ENCODE measurements around the gene PCDHGB3. TPM values are rescaled to one million over a fixed set of nuclear protein-coding genes. Genes with fewer than 3 reads are reported as not detected.
A peak's percentile ranks its signal among the peaks of the same experiment; 100 is the strongest.

Gene PCDHGB3
- total RNA-seq, 1 experiment from 2014 or later, result 1.6 TPM

DNA sequence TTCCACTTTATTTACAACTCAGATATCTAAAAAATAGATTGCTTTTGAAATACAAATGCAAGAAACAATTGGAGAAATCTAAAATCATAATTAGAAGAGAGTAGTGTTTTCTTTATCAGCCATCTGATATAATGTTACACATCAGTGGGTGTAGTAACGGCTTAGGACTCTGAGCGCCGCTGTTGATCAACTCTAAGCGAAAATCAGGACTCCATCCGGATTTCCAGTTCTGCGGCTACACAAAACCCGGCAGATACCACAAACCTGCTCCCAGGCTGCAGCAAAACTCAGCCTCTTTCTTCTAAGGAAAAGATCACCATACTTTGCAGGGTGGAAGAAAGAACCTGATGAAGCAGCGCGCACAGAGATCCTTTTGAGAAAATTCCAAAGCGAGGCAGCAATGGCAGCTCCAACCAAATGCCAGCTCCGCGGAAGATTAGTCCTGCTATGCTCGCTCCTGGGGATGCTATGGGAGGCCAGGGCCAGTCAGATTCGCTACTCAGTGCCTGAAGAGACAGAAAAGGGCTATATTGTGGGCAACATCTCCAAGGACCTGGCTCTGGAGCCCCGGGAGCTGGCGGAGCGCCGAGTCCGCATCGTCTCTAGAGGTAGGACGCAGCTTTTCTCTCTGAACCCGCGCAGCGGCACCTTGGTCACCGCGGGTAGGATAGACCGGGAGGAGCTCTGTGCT is 32.7 kb downstream of the PCDHGB3 start, which contains the start of gene PCDHGA9:
PCDHGA9 (plus strand) TSS at position 226 of the 691 bp plus-strand sequence; CDS start at position 401, 175 bp downstream.
- H3K4me1 Mint-ChIP-seq, result no peaks in the 10 kb centered on the region
- peaks cover 31 to 50% of the 10 kb centered on the region in 2 experiments for H3K9me3 Mint-ChIP-seq
- no peaks in the 10 kb centered on the region for H3K27me3 Mint-ChIP-seq (ENCODE audit: low read depth)
- Histone ChIP-seq H3K4ac (ENCODE audit: low read depth, low read length) (no peak within 1 kb of the TSS), H3K9ac (ENCODE audit: extremely low read depth, insufficient read length, low read length) (no peak within 1 kb of the TSS), H2AK5ac (ENCODE audit: insufficient read length, low read length) (no peak within 1 kb of the TSS), H2BK20ac (ENCODE audit: low read depth, low read length, poor library complexity, severe bottlenecking) (no peak within 1 kb of the TSS), H3K27ac (ENCODE audit: insufficient read length, low read depth, low read length) (no peak within 1 kb of the TSS), H3K79me2 (ENCODE audit: insufficient read depth, low read length) (no peaks in the 10 kb centered on the region), H3K4me2 (ENCODE audit: insufficient read depth, insufficient read length, low read length) (no peak within 1 kb of the TSS), H3K14ac (ENCODE audit: insufficient read depth, low read length) (no peak within 1 kb of the TSS; the same call in 1 of the 2 replicates), H2BK15ac (ENCODE audit: low read depth, low read length) (no peak within 1 kb of the TSS), H3T11ph (ENCODE audit: low read length) (no peak within 1 kb of the TSS), H4K20me1 (ENCODE audit: control insufficient read depth, insufficient read depth, insufficient read length) (no peaks in the 10 kb centered on the region), H2BK120ac (ENCODE audit: low read depth, low read length, poor library complexity, severe bottlenecking) (no peak within 1 kb of the TSS), H3K79me1 (ENCODE audit: insufficient read depth, low read depth, low read length, poor library complexity, severe bottlenecking) (no peaks in the 10 kb centered on the region), H3K18ac (ENCODE audit: insufficient read length, low read depth, low read length) (no peak within 1 kb of the TSS), H4K8ac (replicated peaks; ENCODE audit: insufficient read length, low read depth, low read length) (no peak within 1 kb of the TSS), H3K56ac (ENCODE audit: insufficient read length, low read depth, low read length) (no peak within 1 kb of the TSS), H3K23me2 (ENCODE audit: insufficient read length, low read depth, low read length, poor library complexity, severe bottlenecking) (no peaks in the 10 kb centered on the region), H2AFZ (ENCODE audit: low read length) (no peak within 1 kb of the TSS), H4K91ac (ENCODE audit: insufficient read length, low read depth, low read length) (no peak within 1 kb of the TSS), H3K4me1 (ENCODE audit: insufficient read depth, low read length) (no peaks in the 10 kb centered on the region), H4K5ac (ENCODE audit: insufficient read length, low read depth, low read length) (no peak within 1 kb of the TSS), H2BK12ac (ENCODE audit: insufficient read length, low read depth, low read length) (no peak within 1 kb of the TSS), H3K27me3 (ENCODE audit: insufficient read depth, low read length) (no peaks in the 10 kb centered on the region), H3K9me3 (ENCODE audit: control insufficient read depth, low read depth, low read length) (peaks cover 29% of the 10 kb centered on the region), H3K23ac (ENCODE audit: insufficient read length, low read depth, low read length) (no peak within 1 kb of the TSS), H2BK5ac (ENCODE audit: insufficient read length, low read length) (no peak within 1 kb of the TSS)
- peaks cover 17 to 31% (median 29%) of the 10 kb centered on the region in 3 experiments for H3K36me3 Mint-ChIP-seq (ENCODE audit: insufficient read depth in 1 of 3, low read depth in 3 of 3)
- no peak for DNase-seq
- no CpG with 5 or more reads among the region's 27 CpGs for WGBS (ENCODE audit: extremely low coverage, insufficient read length, low lambda C conversion rate)
- TF ChIP-seq, protein P1, sequence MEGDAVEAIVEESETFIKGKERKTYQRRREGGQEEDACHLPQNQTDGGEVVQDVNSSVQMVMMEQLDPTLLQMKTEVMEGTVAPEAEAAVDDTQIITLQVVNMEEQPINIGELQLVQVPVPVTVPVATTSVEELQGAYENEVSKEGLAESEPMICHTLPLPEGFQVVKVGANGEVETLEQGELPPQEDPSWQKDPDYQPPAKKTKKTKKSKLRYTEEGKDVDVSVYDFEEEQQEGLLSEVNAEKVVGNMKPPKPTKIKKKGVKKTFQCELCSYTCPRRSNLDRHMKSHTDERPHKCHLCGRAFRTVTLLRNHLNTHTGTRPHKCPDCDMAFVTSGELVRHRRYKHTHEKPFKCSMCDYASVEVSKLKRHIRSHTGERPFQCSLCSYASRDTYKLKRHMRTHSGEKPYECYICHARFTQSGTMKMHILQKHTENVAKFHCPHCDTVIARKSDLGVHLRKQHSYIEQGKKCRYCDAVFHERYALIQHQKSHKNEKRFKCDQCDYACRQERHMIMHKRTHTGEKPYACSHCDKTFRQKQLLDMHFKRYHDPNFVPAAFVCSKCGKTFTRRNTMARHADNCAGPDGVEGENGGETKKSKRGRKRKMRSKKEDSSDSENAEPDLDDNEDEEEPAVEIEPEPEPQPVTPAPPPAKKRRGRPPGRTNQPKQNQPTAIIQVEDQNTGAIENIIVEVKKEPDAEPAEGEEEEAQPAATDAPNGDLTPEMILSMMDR (conservative IDR thresholded peaks at IDR 0.05), result peak; percentile 56
- peak within 1 kb of the TSS in 1 of 3 experiments; percentile 25; a peak in 1 of 7 replicates for H3K27ac Mint-ChIP-seq
- no peak within 1 kb of the TSS for H3K4me3 Mint-ChIP-seq

All from H9 (cell line).